GM23248 (cell line): ENCODE results near the gene CAMTA2.

Source experiments
- EZH2 ChIP-seq: fragments of 200-600 bp; sonication (generic); IDR thresholded peaks from 2 replicates; pipeline ENCODE4 v1.6.1; 2018; ENCODE audit warnings: antibody characterized with exemption, mild to moderate bottlenecking; ENCODE audit not compliant: insufficient read depth, poor library complexity, severe bottlenecking
- EZH2phosphoT487 ChIP-seq: fragments of 200-600 bp; sonication (generic); IDR thresholded peaks from 2 replicates; pipeline ENCODE4 v1.6.1; 2018; ENCODE audit warnings: antibody characterized with exemption, moderate library complexity, mild to moderate bottlenecking, low read depth; ENCODE audit not compliant: insufficient read depth

- TF ChIP-seq EZH2phosphoT487 (no peak), EZH2 (no peak)
These were observed 28.1 kb downstream of the CAMTA2 start for GRCh38 chr17:4959261-4959965.
